GM18517 (cell line): Measurements from ENCODE around the gene NUTM2B.
"Not testable (repeated sequence)": the region's sequence is repeated elsewhere in the genome, so short reads cannot be mapped to it uniquely, and the experiment has no call there.

ENCODE experiments used
- ATAC-seq: cut with Tn5 transposase; IDR thresholded peaks from one replicate; pipeline ENCODE4 v1.9.1; 2021; ENCODE audit warnings: mild to moderate bottlenecking, moderate library complexity; ENCODE audit not compliant: unreplicated experiment

Gene NUTM2B, protein sequence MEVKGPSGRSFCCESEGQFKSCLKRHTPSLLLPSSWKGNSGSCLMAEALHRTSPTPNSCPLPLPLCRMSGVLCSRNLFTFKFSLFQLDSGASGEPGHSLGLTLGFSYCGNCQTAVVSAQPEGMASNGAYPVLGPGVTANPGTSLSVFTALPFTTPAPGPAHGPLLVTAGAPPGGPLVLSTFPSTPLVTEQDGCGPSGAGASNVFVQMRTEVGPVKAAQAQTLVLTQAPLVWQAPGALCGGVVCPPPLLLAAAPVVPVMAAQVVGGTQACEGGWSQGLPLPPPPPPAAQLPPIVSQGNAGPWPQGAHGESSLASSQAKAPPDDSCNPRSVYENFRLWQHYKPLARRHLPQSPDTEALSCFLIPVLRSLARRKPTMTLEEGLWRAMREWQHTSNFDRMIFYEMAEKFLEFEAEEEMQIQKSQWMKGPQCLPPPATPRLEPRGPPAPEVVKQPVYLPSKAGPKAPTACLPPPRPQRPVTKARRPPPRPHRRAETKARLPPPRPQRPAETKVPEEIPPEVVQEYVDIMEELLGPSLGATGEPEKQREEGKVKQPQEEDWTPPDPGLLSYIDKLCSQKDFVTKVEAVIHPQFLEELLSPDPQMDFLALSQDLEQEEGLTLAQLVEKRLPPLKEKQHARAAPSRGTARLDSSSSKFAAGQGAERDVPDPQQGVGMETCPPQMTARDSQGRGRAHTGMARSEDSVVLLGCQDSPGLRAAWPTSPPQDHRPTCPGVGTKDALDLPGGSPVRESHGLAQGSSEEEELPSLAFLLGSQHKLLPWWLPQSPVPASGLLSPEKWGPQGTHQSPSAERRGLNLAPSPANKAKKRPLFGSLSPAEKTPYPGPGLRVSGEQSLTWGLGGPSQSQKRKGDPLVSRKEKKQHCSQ

DNA sequence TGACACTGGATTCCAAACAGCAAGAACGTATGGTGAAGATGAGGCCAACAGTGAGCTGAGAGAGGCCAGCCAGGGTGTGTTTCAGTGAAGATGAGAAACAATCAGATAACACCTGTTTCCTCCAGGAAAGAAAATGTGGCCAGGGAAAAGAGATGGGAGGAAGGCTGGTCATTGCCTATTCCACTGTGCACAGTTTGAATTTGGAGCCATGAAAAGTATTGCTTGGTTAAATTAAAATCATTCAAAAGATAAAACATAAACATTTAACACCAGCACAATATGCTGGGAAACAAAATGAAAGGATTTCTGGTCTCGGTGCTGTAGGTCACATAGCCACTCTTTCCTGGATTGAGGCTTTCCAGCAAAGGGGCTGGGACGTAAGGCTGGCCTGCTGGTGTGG, at the start of gene NUTM2B:
NUTM2B (plus strand) TSS at position 301 of the 400 bp plus-strand sequence. CDS start 383 bp downstream, outside the sequence.
- ATAC-seq = not testable (repeated sequence)

DNA sequence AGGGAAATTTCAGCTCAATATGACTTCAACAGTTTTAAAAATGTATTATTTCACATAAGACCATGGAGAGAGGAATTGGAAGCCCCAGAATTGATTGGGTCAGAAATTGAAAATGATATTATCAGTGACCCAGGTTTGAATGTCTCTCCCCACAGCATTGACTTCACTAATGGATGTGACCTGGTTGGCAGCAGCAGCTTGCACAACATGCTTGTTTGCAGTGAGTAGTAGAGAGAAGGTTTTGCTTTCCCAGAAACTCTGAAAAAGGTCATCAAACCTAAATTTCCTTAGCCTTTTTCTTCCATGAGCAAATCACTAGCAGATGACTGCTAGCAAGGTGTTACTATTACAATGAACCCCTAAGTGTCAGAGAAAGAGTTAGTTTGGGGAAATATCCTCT, 39.7 kb upstream of the NUTM2B start:
- ATAC-seq = not testable (repeated sequence)

DNA sequence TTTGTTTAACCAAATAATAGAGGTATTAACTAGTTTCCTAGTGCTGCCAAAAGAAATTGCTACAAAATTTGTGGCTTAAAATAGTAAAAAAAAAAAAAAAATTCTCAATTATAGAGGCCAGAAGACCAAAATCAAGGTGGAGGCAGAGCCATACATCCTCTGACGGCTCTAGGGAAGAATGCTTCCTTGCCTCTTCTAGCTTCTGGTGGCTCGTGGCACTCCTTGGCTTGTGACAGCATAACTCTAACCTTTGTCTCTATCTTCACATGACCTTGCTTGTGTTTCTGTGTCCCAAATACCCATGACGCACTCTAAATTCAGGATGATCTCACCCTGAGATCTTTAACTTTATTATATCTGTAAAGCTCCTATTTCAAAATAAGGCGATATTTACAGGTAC, 38.3 kb upstream of the NUTM2B start:
- not testable (repeated sequence) for ATAC-seq

DNA sequence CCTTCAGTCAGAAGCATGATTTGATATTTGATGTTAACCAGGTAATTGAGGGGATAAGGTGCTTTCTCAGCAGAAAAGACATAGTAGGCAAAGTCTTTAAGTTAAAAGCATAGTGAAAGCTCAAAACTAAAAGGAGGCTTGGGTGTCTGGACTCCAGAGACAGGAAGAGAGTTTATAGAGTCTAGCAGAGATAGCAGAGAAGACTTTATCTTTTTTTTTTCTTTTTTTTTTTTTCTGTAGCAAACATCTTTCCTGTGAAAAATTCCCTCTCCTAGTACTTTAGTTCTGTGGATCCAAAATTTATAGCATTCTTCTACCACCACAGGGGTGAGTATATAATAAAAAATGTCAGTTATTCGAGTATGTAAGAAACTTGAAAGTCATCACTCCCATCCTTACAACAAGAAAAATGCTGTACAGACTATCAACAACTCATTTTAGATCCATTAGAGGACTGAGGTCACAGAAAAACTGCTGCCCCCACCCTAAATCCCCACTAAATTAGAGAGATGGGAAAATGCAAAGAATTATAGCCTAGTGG, 33.7 kb upstream of the NUTM2B start:
- not testable (repeated sequence) for ATAC-seq

DNA sequence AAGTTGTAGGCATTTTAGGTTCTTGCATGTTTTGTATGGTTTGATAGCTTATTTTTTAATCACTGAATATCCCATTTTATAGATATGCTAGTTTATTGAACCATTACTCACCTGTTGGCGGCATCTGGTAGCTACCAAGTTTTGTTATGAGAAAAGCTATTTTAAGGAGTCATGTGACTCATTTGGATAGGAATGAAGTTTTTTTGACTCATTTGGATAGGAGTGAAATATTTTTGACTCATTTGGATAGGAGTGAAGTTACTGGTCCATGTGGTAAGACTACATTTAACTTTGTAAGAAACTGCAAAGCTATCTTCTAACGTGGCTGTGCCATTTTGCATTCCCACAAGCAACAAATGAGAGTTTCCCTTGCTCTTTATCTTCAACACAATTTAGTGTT, 28.1 kb upstream of the NUTM2B start:
- not testable (repeated sequence) for ATAC-seq

DNA sequence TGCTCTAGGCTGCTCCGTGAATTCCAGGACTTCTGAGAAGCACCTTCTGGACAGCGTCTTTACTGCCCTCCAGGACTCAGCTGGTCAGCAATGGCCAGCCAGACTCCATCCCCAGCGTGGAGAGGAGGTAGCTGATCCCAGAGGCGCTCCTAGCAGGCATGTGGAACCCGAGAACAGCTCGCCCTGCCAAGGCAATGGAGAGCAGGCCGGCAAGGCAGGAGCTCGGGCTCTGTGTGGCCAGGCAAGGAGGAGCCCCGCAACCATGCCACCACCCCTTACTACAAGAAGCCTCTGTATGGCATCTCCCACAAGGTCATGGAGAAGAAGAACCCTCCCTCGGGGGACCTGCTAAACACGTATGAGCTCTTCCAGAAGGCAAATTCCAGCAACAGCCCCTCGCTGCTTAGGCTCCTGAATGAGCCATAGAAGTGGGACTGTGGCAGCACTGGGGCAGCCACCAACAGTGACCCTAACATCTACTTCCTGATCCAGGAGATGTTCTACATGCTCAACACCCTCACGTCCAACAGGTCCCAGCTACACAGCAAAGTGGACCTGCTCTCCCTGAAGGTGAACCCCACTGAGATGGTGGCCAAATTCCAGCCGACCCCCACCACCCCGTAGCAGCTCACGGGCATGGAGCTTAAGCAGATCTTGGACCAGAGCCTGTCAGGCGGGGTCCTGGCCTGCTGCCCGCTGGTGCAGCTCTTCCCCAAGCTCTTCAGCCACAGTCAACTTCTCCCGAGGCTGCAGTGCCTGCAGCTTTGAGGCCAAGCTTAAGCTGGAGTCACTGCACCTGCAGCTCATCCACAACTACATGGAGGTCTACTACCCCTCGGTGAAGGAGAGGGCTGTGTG, 19.8 kb upstream of the NUTM2B start:
- not testable (repeated sequence) for ATAC-seq

DNA sequence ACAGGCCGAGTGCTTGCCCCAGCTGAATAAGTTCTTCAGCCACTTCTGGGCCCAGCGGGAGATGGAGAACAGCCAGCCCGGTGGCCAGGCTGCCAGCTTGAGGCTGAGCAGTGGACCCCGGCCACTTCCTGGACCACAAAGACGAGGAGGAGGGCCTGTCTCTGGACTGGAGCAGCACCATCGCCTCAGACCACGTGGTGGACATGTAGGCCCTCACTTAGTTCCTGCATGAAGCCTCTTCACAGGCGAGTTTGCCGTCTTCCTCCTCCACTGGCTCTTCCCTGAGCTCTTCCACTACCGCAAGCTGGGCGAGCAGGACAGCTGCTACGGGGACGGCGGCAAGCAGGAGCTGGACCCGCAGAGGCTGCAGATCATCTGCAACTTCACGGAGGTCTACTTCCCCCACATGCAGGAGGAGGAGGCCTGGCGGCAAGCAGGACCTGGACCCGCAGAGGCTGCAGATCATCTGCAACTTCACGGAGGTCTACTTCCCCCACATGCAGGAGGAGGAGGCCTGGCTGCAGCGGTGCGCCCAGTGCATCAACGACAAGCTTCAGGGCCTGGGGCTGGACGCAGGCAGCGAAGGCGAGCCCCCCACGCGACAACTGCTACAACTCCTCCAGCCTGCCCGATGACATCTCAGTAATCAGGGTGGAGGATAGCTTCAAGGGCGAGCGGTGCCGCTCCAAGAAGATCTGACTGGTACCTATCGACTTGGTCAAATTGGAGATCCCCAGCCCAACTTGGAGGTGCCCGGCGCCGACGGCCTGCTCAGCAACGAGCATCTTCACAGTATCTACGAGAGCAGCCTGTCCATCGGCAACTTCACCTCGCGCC, 18.9 kb upstream of the NUTM2B start:
- not testable (repeated sequence) for ATAC-seq

DNA sequence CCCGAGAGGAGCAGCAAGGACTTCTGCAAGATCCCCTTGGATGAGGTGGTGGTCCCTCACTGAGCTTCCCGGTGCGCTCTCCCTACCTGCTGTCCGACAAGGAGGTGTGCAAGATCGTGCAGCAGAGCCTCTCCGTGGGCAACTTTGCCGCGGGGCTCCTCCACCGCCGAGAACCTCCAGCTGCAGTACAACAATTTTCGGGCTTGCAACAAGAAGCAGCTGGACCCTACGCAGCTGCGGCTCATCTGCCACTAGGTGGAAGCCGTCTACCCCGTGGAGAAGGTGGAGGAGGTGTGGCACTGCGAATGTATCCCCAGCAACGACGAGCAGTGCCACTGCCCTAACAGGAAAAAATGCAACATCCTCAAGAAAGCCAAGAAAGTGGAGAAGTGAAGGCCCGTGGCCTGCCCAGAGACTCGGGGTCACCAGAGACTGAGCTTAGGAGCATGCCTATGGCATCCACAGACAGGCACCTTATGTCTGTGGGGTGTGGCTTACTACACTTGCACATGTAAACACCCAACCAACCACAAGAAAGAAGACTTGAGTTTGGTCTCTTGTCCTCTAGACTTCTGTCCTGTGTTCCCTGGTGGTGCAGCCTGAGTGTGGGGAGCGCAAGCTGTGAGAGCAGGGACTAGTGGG, 17.9 kb upstream of the NUTM2B start:
- ATAC-seq = not testable (repeated sequence)

DNA sequence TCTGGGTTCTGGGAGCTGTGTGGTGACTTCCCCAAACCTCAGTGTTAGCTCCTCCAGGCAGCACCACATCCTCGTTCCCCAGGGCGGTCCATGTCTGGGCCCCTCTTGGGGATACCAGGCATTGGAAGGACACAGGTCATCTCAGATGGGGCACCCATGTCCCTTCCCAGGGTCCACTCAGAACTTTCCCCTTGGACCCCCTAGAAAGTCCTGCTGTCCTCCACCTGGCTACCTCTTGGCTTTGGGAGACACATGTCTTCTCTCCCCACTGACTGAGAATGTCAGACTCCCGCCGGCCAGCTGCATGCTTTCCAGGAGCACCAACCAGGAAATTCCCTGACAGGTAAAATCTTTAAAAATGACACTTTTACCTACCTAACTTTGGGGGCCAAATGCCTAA, 16.4 kb upstream of the NUTM2B start:
- ATAC-seq = not testable (repeated sequence)

DNA sequence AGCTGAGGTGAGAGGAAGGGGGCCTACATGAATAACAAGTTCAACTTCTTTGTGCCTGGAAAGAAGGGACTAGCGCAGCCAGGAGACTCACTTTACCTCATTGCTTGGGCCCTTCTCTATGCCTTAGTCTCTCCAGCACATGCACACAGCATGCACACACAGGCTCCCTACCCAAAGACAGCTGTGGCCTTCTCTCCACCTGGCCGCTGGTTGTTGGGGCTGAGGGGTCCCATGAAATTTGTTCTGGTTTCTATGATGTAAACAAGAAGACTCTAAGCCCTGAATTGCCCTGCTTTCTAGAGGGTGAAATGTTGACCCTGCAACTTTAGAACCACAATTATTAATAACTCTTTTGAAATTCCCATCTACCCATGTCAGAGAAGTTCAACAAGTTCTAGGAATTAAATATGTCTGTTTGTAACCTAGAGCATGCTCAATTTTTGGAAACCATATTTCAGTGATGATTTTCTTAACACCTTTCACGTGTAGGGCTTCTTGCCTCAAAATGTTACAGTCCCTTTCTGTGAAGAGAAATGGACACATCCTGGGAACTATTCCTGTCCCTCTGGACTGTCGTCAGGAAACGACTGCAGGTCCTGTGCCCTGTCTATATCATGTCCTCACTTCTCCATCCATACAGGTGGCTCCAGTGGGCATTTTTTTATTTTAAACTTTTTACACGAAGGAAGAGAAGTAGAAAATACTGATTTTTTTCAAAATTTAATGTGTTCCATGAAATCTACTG, 15.4 kb upstream of the NUTM2B start:
- not testable (repeated sequence) for ATAC-seq

DNA sequence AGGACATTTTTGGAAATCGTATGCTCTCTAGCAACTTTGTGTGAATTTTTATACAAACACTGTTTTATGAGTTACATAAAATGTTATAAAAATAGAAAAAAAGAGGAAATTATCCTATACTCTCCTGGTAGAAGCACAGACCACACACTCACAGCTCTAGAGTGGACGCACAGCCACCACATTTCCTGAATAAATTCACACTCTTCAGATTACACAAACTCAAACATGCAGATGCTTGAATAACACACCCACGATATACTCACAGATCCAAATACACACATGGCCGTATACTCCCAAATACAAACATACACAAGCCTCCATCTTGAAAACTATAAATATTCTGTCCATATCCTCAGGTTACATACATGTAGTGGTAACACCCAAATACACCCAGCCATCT, 14.2 kb upstream of the NUTM2B start:
- not testable (repeated sequence) for ATAC-seq

DNA sequence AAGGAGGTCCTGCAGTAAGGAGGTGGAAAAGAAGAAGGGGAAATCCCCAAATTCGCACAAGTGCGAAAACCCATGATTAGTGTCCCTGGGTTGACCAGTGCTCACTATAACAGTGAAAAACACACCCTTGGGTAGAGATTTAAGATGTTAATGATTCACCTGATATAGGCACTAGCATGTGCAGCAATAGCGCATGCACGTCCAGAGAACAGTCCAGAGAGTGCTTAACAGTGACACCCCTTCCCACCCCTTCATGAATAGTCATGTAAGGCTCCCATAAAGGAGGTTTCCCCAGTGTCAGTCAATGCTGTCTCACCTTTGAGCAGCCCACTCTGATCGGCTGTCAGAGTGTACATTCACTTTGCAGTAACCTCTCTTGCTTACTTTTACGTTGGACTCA, 6.4 kb upstream of the NUTM2B start:
- not testable (repeated sequence) for ATAC-seq

DNA sequence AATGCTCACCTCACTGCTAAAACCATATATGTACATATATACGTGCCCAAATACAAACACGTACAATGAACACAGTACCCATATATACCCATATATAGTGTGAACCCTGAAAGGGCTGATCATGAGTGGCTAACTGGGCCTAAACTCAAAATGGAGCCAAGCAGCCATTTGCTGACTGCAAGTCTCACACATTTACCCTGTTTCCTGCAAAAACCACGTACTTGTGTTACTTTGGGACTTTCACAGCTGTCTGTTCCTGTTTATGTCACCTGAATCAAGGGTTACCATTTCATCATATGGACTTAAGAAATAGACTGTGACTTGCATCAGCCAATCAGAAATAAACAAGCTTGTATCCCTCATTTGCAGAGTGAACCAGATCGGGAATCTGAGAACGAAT, 5.9 kb upstream of the NUTM2B start:
- ATAC-seq = not testable (repeated sequence)

DNA sequence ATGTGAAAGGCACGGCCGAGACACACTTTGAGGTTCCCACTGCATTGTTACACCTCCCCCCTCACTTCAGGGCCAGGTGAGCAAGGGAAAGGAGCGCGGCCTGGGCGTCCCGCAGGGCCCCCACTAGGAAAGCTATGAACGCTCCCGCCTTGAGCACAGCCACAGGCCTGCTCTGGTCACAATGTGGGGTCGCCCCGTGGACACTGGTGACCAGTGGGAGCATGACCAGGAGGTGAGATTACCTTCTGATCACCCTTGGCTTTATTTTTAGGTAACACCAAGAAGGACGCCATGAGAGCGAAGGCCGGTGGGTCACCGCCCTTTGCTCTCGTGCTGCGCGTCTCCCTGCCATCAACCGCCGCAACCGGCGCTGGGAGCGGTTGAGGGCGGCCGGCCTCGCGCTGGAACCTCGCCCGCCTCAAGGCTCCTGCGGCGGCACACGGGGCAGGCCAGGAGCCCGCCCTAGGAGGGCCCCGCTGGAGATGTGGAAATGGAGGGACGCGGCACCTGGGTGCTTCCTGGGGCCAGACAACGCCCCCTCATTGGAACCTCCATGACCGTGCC, 2.6 kb upstream of the NUTM2B start:
- not testable (repeated sequence) for ATAC-seq

DNA sequence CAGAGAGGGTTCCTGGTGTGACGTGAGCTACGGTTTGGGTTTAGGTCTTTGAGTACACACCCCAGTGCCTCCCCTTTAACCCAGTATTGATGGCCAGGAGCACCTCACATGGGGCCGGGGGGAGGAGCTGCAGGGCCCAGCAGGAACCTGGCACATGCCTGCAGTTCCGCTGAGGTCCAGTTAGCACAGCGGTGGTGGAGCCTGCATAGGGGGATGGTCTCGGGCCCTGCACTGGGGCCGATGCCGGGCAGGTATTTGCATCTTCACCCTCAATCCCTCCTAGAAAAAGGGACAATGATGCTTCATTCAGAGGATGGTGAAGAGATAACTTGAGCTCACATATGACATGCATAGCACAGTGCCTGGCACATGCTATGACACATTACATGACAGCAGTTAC, 4.0 kb downstream of the NUTM2B start:
- ATAC-seq = not testable (repeated sequence)

DNA sequence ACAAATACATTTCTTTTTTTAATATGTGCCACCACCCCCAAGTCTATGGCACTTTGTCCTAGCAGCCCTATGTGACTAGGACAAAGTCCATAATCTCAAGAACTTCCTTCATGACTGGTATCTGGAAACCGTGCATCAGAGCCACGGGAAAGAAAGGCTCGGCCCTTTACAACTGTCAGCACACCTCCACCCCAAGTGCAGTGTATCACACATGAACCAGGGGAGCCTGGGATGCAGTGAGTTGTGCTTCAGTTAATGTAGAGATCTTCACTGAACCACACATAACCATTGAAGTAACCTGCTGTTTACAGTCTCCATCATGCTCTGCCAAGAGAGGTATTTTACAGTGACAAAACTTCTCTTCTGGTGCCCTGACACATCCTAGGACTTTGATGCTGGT, 11.9 kb downstream of the NUTM2B start:
- ATAC-seq = not testable (repeated sequence)

DNA sequence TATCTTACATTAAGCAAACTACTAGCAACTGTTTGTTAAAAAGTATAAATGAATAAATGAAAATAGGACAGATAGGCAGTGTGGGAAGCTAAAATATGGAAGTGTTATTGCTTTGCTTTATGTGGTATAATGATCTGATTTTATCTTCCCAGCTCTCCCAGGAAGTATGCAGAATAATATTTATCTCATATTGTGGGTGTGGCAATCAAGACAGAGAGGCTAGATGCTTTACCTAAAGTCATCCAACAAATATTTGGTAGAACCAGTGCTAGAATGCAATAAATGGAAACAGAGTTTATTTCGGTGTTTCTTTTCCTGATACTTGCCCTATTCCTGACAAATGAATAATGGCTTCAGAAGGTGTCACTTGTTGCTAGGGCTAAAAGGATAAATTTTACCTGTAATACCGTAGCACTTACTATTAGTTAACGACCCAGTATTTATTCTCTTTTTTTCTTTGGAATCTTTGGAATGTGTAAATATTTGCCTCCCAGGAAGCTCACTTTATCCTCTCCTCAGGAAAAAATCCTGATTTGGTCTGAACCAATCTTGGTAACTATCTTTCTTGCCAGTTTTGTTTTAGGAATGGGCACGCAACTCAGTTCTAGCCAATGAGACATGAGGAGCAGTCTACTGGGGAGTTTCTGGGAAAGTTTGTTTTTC, 14.0 kb downstream of the NUTM2B start:
- ATAC-seq = not testable (repeated sequence)
